Kidney epithelial cell (primary cell): ENCODE data around the gene ST3GAL3. TPM values are rescaled to one million over a fixed set of nuclear protein-coding genes. Genes with fewer than 3 reads are reported as not detected.

Experiments used
- DNase-seq: peaks from one replicate; pipeline ENCODE4 v3.0.0-alpha.2; 2010; ENCODE audit warnings: low read depth
- H3K27me3 ChIP-seq: 2 replicates; pipeline ENCODE4 v1.6.0; 2011; ENCODE audit warnings: low read length; ENCODE audit not compliant: control insufficient read depth, insufficient read depth
- H3K36me3 ChIP-seq: 2 replicates; pipeline ENCODE4 v1.5.1; 2011; ENCODE audit warnings: low read length; ENCODE audit not compliant: control insufficient read depth, insufficient read depth
- H3K4me3 ChIP-seq: 2 replicates; pipeline ENCODE4 v1.5.1; 2011; ENCODE audit warnings: low read depth, mild to moderate bottlenecking, control low read depth, low read length
- CTCF ChIP-seq: IDR thresholded peaks from 2 replicates; pipeline ENCODE4 v1.5.1; 2011; ENCODE audit warnings: mild to moderate bottlenecking, moderate library complexity, low read length, control low read depth, inconsistent platforms; ENCODE audit not compliant: insufficient read depth, poor library complexity, severe bottlenecking
- total RNA-seq: library from RNA; depleted of rRNA; stranded (reverse); fragments of >200 nt; gene quantifications from 2 replicates; pipeline ENCODE4 v1.2.3, GENCODE V29; 2015

The ST3GAL3 gene
- total RNA-seq, 1 donor from 2014 or later: 15.0 TPM

DNA sequence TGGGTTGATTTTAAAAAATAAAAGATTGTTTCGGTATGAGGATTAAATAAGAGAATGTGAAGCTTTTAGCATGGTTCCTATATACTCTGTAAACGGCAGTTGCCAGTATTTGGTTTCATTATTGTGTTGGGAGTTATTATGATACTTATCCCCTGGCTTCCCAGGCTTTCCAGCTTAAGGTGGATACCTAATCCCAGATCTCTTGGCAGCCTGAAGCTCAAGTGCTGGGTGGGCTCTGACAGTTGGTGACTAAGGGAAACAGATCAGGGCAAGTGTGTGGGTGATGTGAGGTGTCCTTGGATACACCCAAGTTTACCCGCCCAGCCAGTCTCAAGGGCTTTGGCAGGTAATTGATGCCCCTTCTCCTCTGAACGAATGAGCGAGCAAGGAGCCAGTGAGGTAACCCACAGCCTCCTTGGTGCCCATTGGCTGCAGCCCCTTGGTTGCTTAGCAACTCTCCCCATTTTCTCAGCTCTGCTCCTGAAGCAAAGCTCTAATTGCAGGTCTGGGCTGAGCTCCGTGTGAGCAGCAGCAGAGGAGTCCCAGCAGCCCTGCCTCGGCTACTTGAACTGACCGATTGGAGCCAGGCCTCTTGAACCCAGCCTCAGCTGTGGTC lies 245.5 kb downstream of the ST3GAL3 start:
- DNase-seq: no peak
- no peak for TF ChIP-seq CTCF
- Histone ChIP-seq H3K4me3 (no peak overlapping the region), H3K36me3 (peaks cover 2% of the 10 kb centered on the region), H3K27me3 (no peaks in the 10 kb centered on the region)

- Histone ChIP-seq H3K27me3 (no peaks in the 10 kb centered on the region), H3K4me3 (no peak overlapping the region), H3K36me3 (peaks cover 2% of the 10 kb centered on the region)
- no peak for TF ChIP-seq CTCF
- no peak for DNase-seq
Measured at GRCh38 chr1:43953361-43953760, 246.0 kb downstream of the ST3GAL3 start.

GRCh38 chr1:43954036-43954435 lies 246.7 kb downstream of the ST3GAL3 start:
- no peak for DNase-seq
- peaks cover 2% of the 10 kb centered on the region for H3K36me3 ChIP-seq

DNA sequence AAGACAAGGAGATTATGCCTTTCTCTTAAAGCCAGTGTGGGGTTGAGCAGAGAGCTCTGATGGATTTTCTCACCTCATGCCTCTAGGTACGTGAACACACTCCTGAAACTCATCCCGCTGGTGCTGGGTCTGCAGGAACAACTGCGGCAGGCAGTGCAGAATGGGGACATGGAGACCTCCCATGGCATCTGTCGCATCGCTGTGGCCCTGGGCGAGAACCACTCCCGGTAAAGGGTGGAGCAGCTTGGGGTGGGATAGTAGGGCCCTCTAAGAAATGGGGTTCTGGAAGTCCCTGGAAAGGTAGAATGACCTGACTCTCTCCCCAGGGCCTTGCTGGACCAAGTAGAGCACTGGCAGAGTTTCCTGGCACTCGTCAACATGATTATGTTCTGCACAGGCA lies 248.9 kb downstream of the ST3GAL3 start:
- H3K27me3 ChIP-seq: no peaks in the 10 kb centered on the region
- no peak for TF ChIP-seq CTCF
- H3K36me3 ChIP-seq: peaks cover 2% of the 10 kb centered on the region
- no peak overlapping the region for H3K4me3 ChIP-seq
- DNase-seq: no peak

More at GRCh38 chr1:43954036-43954435, 246.7 kb downstream of the ST3GAL3 start:
- H3K4me3 ChIP-seq: no peak overlapping the region
- no peak for TF ChIP-seq CTCF
- no peaks in the 10 kb centered on the region for H3K27me3 ChIP-seq

DNA sequence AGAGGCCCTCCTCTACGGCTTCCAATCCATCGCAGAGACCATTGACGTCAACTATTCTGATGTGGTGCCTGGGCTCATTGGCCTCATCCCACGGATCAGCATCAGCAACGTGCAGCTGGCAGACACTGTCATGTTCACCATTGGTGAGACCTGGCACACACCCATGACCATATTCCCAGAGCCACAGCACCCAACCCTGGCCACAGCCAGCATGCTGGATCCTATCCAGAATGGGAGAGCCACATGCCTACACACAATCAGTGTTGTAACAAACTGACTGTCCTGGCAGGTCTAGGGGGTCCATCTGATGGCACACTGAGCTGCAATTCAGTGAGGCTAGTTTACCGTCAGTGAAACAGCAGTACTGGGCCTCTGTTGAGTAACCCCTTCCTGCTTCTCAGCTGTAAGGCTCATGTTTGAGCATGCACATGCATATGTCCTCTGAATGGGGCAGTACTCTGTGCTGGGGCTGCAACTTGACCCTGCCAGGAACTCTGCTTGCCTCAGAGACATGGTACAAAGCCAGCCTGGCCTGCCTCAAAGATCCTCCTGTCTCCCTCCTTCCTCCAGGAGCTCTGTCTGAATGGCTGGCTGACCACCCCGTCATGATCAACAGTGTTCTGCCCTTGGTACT lies 250.2 kb downstream of the ST3GAL3 start:
- no peak for DNase-seq
- Histone ChIP-seq H3K27me3 (no peaks in the 10 kb centered on the region), H3K4me3 (no peak overlapping the region), H3K36me3 (peaks cover 2% of the 10 kb centered on the region)
- no peak for TF ChIP-seq CTCF
